Trophoblast cell (in vitro differentiated cells and primary cell): ENCODE measurements around the gene ZFP36L2.

Experiments
- DNase-seq, 2 donors: peaks; one replicate each; pipeline ENCODE4 v3.0.0-alpha.2; 2016
- H2AFZ ChIP-seq: 2 replicates; pipeline ENCODE4 v1.6.1; 2013; ENCODE audit warnings: low read length, moderate library complexity, mild to moderate bottlenecking; ENCODE audit not compliant: insufficient read depth, poor library complexity
- H2AK5ac ChIP-seq: 2 replicates; pipeline ENCODE4 v1.6.1; 2013; ENCODE audit warnings: mild to moderate bottlenecking, low read length
- H2BK120ac ChIP-seq: 2 replicates; pipeline ENCODE4 v1.6.1; 2013; ENCODE audit warnings: low read length, mild to moderate bottlenecking, moderate library complexity; ENCODE audit not compliant: insufficient read depth, poor library complexity
- H2BK12ac ChIP-seq: 2 replicates; pipeline ENCODE4 v1.6.1; 2013; ENCODE audit warnings: mild to moderate bottlenecking, low read length, moderate library complexity
- H2BK5ac ChIP-seq: 2 replicates; pipeline ENCODE4 v1.6.1; 2013; ENCODE audit warnings: low read length, low read depth, moderate library complexity, mild to moderate bottlenecking; ENCODE audit not compliant: poor library complexity
- H3K14ac ChIP-seq: 2 replicates; pipeline ENCODE4 v1.6.1; 2013; ENCODE audit warnings: mild to moderate bottlenecking, low read length
- H3K18ac ChIP-seq: 2 replicates; pipeline ENCODE4 v1.6.1; 2013; ENCODE audit warnings: mild to moderate bottlenecking, low read length
- H3K23ac ChIP-seq: 2 replicates; pipeline ENCODE4 v1.6.1; 2013; ENCODE audit warnings: low read length
- H3K27ac ChIP-seq: 2 replicates; pipeline ENCODE4 v1.5.1; 2013; ENCODE audit warnings: low read depth, mild to moderate bottlenecking, inconsistent platforms, low read length, moderate library complexity
- H3K27me3 ChIP-seq: 2 replicates; pipeline ENCODE4 v1.6.1; 2013; ENCODE audit warnings: inconsistent platforms, mild to moderate bottlenecking, low read length, moderate library complexity; ENCODE audit not compliant: insufficient read depth
- H3K36me3 ChIP-seq, 2 experiments: 1 replicate in 1 of 2; 2 replicates in 1 of 2; pipeline ENCODE4 v1.6.1; 2013; ENCODE audit warnings: low read length in 2 of 2, mild to moderate bottlenecking in 2 of 2, moderate library complexity in 1 of 2; ENCODE audit not compliant: insufficient read depth in 2 of 2, control insufficient read depth in 1 of 2
- H3K4ac ChIP-seq: 2 replicates; pipeline ENCODE4 v1.6.1; 2013; ENCODE audit warnings: low read depth, mild to moderate bottlenecking, low read length, moderate library complexity
- H3K4me1 ChIP-seq, 2 experiments: 1 replicate in 1 of 2; 2 replicates in 1 of 2; pipeline ENCODE4 v1.6.1; 2013; ENCODE audit warnings: low read length in 2 of 2, mild to moderate bottlenecking in 2 of 2, moderate library complexity in 1 of 2; ENCODE audit not compliant: insufficient read depth in 2 of 2, control insufficient read depth in 1 of 2
- H3K4me2 ChIP-seq: 2 replicates; pipeline ENCODE4 v1.6.1; 2013; ENCODE audit warnings: inconsistent platforms, mild to moderate bottlenecking, low read length, moderate library complexity
- H3K4me3 ChIP-seq: 2 replicates; pipeline ENCODE4 v1.5.1; 2013; ENCODE audit warnings: mild to moderate bottlenecking, low read depth, low read length, inconsistent platforms
- H3K79me1 ChIP-seq: one replicate; pipeline ENCODE4 v1.6.1; 2013; ENCODE audit warnings: low read length
- H3K79me2 ChIP-seq: 2 replicates; pipeline ENCODE4 v1.6.1; 2013; ENCODE audit warnings: low read length, mild to moderate bottlenecking; ENCODE audit not compliant: control insufficient read depth, insufficient read depth, poor library complexity
- H3K9ac ChIP-seq: 2 replicates; pipeline ENCODE4 v1.6.1; 2013; ENCODE audit warnings: mild to moderate bottlenecking, low read length
- H3K9me3 ChIP-seq: 2 replicates; pipeline ENCODE4 v1.6.1; 2013; ENCODE audit warnings: low read depth, mild to moderate bottlenecking, control low read depth, inconsistent platforms, low read length; ENCODE audit not compliant: insufficient read depth
- H4K12ac ChIP-seq: 2 replicates; pipeline ENCODE4 v1.6.1; 2013; ENCODE audit warnings: low read depth, mild to moderate bottlenecking, low read length, moderate library complexity
- H4K8ac ChIP-seq: 2 replicates; pipeline ENCODE4 v1.6.1; 2013; ENCODE audit warnings: low read depth, mild to moderate bottlenecking, low read length, moderate library complexity
- H4K91ac ChIP-seq: one replicate; pipeline ENCODE4 v1.6.1; 2013; ENCODE audit warnings: low read depth, mild to moderate bottlenecking, low read length, moderate library complexity
- WGBS: extraction: QIAGEN DNeasy Blood & Tissue Kit; methylation state at CpG from one replicate; pipeline ENCODE4 v1.1.7; 2013; ENCODE audit warnings: missing lambda C conversion rate; ENCODE audit not compliant: insufficient read length, insufficient coverage; ENCODE audit errors: extremely low coverage; 5-methylcytosine and 5-hydroxymethylcytosine counted together

Gene ZFP36L2

DNA sequence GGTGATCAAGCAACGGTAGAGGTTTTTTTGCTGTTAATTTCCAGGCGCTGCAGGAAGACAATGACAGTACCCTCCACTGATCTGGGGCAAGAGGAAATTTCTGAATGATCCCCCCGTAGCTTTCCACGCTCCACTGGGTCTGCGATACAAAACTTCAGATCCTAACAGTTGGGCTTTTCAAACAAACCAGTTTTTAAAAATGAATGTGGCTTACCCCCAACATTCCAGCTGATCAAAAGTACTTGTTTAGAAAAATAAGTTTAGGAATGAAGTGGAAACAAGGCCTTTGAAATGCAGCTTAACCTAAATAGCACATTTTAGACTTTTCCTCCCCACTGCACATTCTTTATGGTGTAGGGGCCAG lies 5.7 kb downstream of the ZFP36L2 start:
- WGBS, result no CpG with 5 or more reads among the region's 5 CpGs
- Histone ChIP-seq H4K91ac (peak overlapping the region; percentile 45), H3K4me3 (no peak overlapping the region), H3K9ac (no peak overlapping the region), H3K4ac (no peak overlapping the region), H3K18ac (no peak overlapping the region), H2AK5ac (peak overlapping the region; percentile 27), H2BK5ac (peak overlapping the region; percentile 42), H2BK12ac (peak overlapping the region; percentile 12), H3K4me1 (peaks cover 29 to 39% of the 10 kb centered on the region in 2 experiments), H3K4me2 (peak overlapping the region; percentile 54), H3K36me3 (peaks cover 15% of the 10 kb centered on the region in 2 experiments), H3K27ac (peak overlapping the region; percentile 87), H3K14ac (peak overlapping the region; percentile 61), H4K8ac (peak overlapping the region; percentile 17), H3K9me3 (peaks cover 2% of the 10 kb centered on the region), H3K79me2 (peaks cover 19% of the 10 kb centered on the region), H4K12ac (no peak overlapping the region), H2AFZ (no peak overlapping the region), H2BK120ac (no peak overlapping the region), H3K27me3 (no peaks in the 10 kb centered on the region), H3K79me1 (peaks cover 38% of the 10 kb centered on the region), H3K23ac (no peak overlapping the region)
- DNase-seq, result no peak

GRCh38 chr2:43220229-43220751 lies 6.1 kb downstream of the ZFP36L2 start:
- H2BK120ac ChIP-seq, result peak overlapping the region; percentile 59
- H3K9me3 ChIP-seq, result peaks cover 2% of the 10 kb centered on the region
- no peak overlapping the region for H3K23ac ChIP-seq
- no CpG with 5 or more reads among the region's 10 CpGs for WGBS
- H3K27ac ChIP-seq, result peak overlapping the region; percentile 87
- peak overlapping the region; percentile 45 for H3K14ac ChIP-seq
- H2AFZ ChIP-seq, result no peak overlapping the region
- H3K36me3 ChIP-seq, result peaks cover 13 to 14% of the 10 kb centered on the region in 2 experiments
- peak in 1 of 2 donors; percentile 38 for DNase-seq
- no peak overlapping the region for H3K4me3 ChIP-seq
- H4K91ac ChIP-seq, result peak overlapping the region; percentile 65
- no peak overlapping the region for H2AK5ac ChIP-seq
- peaks cover 34% of the 10 kb centered on the region for H3K79me1 ChIP-seq
- H3K9ac ChIP-seq, result no peak overlapping the region
- H3K4ac ChIP-seq, result peak overlapping the region; percentile 4
- peak overlapping the region; percentile 9 for H4K12ac ChIP-seq
- H3K18ac ChIP-seq, result peak overlapping the region; percentile 62
- H3K4me1 ChIP-seq, result peaks cover 29 to 39% of the 10 kb centered on the region in 2 experiments
- peak overlapping the region; percentile 54 for H3K4me2 ChIP-seq
- H4K8ac ChIP-seq, result peak overlapping the region; percentile 68
- peak overlapping the region; percentile 9 for H2BK12ac ChIP-seq
- peak overlapping the region; percentile 86 for H2BK5ac ChIP-seq
- H3K27me3 ChIP-seq, result no peaks in the 10 kb centered on the region
- peaks cover 15% of the 10 kb centered on the region for H3K79me2 ChIP-seq

- Histone ChIP-seq H3K4me3 (peak overlapping the region; percentile 23), H4K8ac (peak overlapping the region; percentile 68), H3K14ac (peak overlapping the region; percentile 45), H3K27me3 (no peaks in the 10 kb centered on the region), H2AFZ (peak overlapping the region; percentile 21), H3K79me1 (peaks cover 28% of the 10 kb centered on the region), H3K18ac (peak overlapping the region; percentile 62), H3K36me3 (peaks cover 7% of the 10 kb centered on the region in 2 experiments), H4K91ac (peak overlapping the region; percentile 65), H4K12ac (peak overlapping the region; percentile 9), H3K23ac (no peak overlapping the region), H3K4ac (peak overlapping the region; percentile 4), H2AK5ac (peak overlapping the region; percentile 0), H2BK120ac (peak overlapping the region; percentile 59), H3K4me2 (peak overlapping the region; percentile 54), H3K4me1 (peaks cover 24 to 35% of the 10 kb centered on the region in 2 experiments), H3K79me2 (peaks cover 8% of the 10 kb centered on the region), H2BK12ac (peak overlapping the region; percentile 9), H2BK5ac (peak overlapping the region; percentile 86), H3K9ac (peak overlapping the region; percentile 6), H3K27ac (peak overlapping the region; percentile 87), H3K9me3 (peaks cover 2% of the 10 kb centered on the region)
- DNase-seq, result peak; percentile 65 to 75
- WGBS, result no CpG with 5 or more reads among the region's 35 CpGs
These were observed 6.8 kb downstream of the ZFP36L2 start for GRCh38 chr2:43219383-43220228.

GRCh38 chr2:43218702-43219382 lies 7.6 kb downstream of the ZFP36L2 start:
- peak overlapping the region; percentile 9 for H3K14ac ChIP-seq
- H2BK12ac ChIP-seq, result peak overlapping the region; percentile 24
- peak overlapping the region; percentile 87 for H3K27ac ChIP-seq
- H3K79me2 ChIP-seq, result peaks cover 1% of the 10 kb centered on the region
- peaks cover 22% of the 10 kb centered on the region for H3K79me1 ChIP-seq
- no peaks in the 10 kb centered on the region for H3K27me3 ChIP-seq
- H2BK5ac ChIP-seq, result no peak overlapping the region
- peak overlapping the region; percentile 12 for H2AFZ ChIP-seq
- peak overlapping the region; percentile 54 for H3K4me2 ChIP-seq
- H3K36me3 ChIP-seq, result no peaks in the 10 kb centered on the region
- peak overlapping the region; percentile 5 for H3K4ac ChIP-seq
- no peak overlapping the region for H2BK120ac ChIP-seq
- H4K12ac ChIP-seq, result no peak overlapping the region
- peak overlapping the region; percentile 1 for H4K8ac ChIP-seq
- H4K91ac ChIP-seq, result peak overlapping the region; percentile 51
- DNase-seq, result peak in 1 of 2 donors; percentile 33
- H3K23ac ChIP-seq, result no peak overlapping the region
- peaks cover 2% of the 10 kb centered on the region for H3K9me3 ChIP-seq
- H2AK5ac ChIP-seq, result peak overlapping the region; percentile 0
- WGBS, result no CpG with 5 or more reads among the region's 8 CpGs
- peak overlapping the region; percentile 20 for H3K18ac ChIP-seq
- peaks cover 24 to 35% of the 10 kb centered on the region in 2 experiments for H3K4me1 ChIP-seq
- H3K4me3 ChIP-seq, result peak overlapping the region; percentile 24
- peak overlapping the region; percentile 14 for H3K9ac ChIP-seq
